Endothelial cell of umbilical vein (primary cell): ENCODE data around the gene RC3H1.
"Not testable (repeated sequence)": the region's sequence is repeated elsewhere in the genome, so short reads cannot be mapped to it uniquely, and the experiment has no call there.

Experiments
- EZH2 ChIP-seq: IDR thresholded peaks from 2 replicates; pipeline ENCODE4 v1.6.1; 2012; ENCODE audit warnings: borderline replicate concordance, low read depth, mild to moderate bottlenecking, moderate library complexity, low read length, inconsistent platforms; ENCODE audit not compliant: severe bottlenecking
- GATA2 ChIP-seq: IDR thresholded peaks from 2 replicates; pipeline ENCODE4 v1.7.0; 2011; ENCODE audit warnings: low read depth, mild to moderate bottlenecking, moderate library complexity, mixed read lengths, low read length; ENCODE audit not compliant: insufficient read length, insufficient read depth
- POLR2A ChIP-seq: IDR thresholded peaks from 2 replicates; pipeline ENCODE4 v1.6.1; 2012; ENCODE audit warnings: low read depth, mild to moderate bottlenecking, control low read depth, low read length
- POLR2AphosphoS5 ChIP-seq: IDR thresholded peaks from 2 replicates; pipeline ENCODE4 v1.6.1; 2012; ENCODE audit warnings: low read depth, mild to moderate bottlenecking, control low read depth, low read length, moderate library complexity; ENCODE audit not compliant: insufficient read depth
- TF ChIP-seq, protein P1 (sequence below), 2 donors: IDR thresholded peaks; 1 replicate in 1 of 2; 2 replicates in 1 of 2; pipeline ENCODE4 v1.5.1; 2011; ENCODE audit warnings: low read length in 2 of 2, mild to moderate bottlenecking in 2 of 2, moderate library complexity in 2 of 2, control low read depth in 1 of 2, inconsistent platforms in 1 of 2, low read depth in 1 of 2; ENCODE audit not compliant: insufficient read depth in 1 of 2; ENCODE audit errors: extremely low read depth in 1 of 2
- TF ChIP-seq, protein P2 (sequence below): IDR thresholded peaks from 2 replicates; pipeline ENCODE4 v1.6.1; 2011; ENCODE audit not compliant: insufficient read depth, insufficient read length

DNA sequence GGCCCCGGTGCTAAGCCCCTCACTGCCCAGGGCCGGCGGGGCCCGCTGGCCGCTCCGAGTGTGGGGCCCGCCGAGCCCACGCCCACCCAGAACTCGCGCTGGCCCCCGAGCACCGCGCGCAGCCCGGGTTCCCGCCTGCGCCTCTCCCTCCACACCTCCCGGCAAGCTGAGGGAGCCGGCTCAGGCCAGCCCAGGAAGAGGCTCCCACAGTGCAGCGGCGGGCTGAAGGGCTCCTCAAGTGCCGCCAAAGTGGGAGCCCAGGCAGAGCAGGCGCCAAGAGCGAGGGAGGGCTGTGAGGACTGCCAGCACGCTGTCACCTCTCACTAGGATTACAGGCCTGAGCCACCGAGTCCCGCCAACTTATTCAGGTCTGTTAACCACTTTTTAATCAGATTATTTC lies 34.5 kb upstream of the RC3H1 start:
- TF ChIP-seq, protein P1, sequence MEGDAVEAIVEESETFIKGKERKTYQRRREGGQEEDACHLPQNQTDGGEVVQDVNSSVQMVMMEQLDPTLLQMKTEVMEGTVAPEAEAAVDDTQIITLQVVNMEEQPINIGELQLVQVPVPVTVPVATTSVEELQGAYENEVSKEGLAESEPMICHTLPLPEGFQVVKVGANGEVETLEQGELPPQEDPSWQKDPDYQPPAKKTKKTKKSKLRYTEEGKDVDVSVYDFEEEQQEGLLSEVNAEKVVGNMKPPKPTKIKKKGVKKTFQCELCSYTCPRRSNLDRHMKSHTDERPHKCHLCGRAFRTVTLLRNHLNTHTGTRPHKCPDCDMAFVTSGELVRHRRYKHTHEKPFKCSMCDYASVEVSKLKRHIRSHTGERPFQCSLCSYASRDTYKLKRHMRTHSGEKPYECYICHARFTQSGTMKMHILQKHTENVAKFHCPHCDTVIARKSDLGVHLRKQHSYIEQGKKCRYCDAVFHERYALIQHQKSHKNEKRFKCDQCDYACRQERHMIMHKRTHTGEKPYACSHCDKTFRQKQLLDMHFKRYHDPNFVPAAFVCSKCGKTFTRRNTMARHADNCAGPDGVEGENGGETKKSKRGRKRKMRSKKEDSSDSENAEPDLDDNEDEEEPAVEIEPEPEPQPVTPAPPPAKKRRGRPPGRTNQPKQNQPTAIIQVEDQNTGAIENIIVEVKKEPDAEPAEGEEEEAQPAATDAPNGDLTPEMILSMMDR (IDR thresholded peaks at IDR 0.05; ENCODE audit: extremely low read depth in 1 of 2, insufficient read depth in 1 of 2, low read depth in 1 of 2, low read length in 2 of 2), result not testable (repeated sequence)
- TF ChIP-seq POLR2AphosphoS5, GATA2, POLR2A, EZH2: not testable (repeated sequence)
- TF ChIP-seq, protein P2, sequence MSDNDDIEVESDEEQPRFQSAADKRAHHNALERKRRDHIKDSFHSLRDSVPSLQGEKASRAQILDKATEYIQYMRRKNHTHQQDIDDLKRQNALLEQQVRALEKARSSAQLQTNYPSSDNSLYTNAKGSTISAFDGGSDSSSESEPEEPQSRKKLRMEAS, result not testable (repeated sequence)
